HEK293T (cell line): ENCODE data around the gene PRDM16.

ENCODE experiments used
- CTCF ChIA-PET: fragments of 350-600 bp; formaldehyde crosslinking; extraction: SDS; loops from one replicate; lab custom pipeline; 2021; ENCODE audit warnings: antibody characterized with exemption, inconsistent platforms; lab: Yijun Ruan, JAX
- POLR2A ChIA-PET: fragments of 350-600 bp; formaldehyde crosslinking; extraction: SDS; loops from one replicate; lab custom pipeline; 2020; ENCODE audit warnings: antibody characterized with exemption, inconsistent platforms; lab: Yijun Ruan, JAX
- DNase-seq: peaks from one replicate; pipeline ENCODE4 v3.0.0; 2012; ENCODE audit warnings: mixed read lengths; ENCODE audit errors: extremely low spot score
- ARNT ChIP-seq: fragments of 450-650 bp; IDR thresholded peaks from 2 replicates; pipeline ENCODE4 v1.6.1; 2017; ENCODE audit warnings: mild to moderate bottlenecking
- BHLHE40 ChIP-seq: fragments of 450-650 bp; IDR thresholded peaks from 2 replicates; pipeline ENCODE4 v1.6.1; 2016; ENCODE audit warnings: mild to moderate bottlenecking, moderate library complexity, borderline replicate concordance
- CTBP1 ChIP-seq: fragments of 450-650 bp; IDR thresholded peaks from 2 replicates; pipeline ENCODE4 v1.6.1; 2016; ENCODE audit warnings: borderline replicate concordance
- ELF4 ChIP-seq: fragments of 450-650 bp; IDR thresholded peaks from 2 replicates; pipeline ENCODE4 v1.6.1; 2017; ENCODE audit warnings: antibody characterized with exemption
- FOXA1 ChIP-seq: fragments of 450-650 bp; IDR thresholded peaks from 2 replicates; pipeline ENCODE4 v1.6.1; 2016; ENCODE audit warnings: mild to moderate bottlenecking
- FOXK2 ChIP-seq: fragments of 450-650 bp; IDR thresholded peaks from 2 replicates; pipeline ENCODE4 v1.6.1; 2016; ENCODE audit warnings: mild to moderate bottlenecking
- FOXM1 ChIP-seq: fragments of 450-650 bp; IDR thresholded peaks from 2 replicates; pipeline ENCODE4 v1.6.1; 2017; ENCODE audit warnings: mild to moderate bottlenecking, borderline replicate concordance
- HDGF ChIP-seq: fragments of 450-650 bp; IDR thresholded peaks from 2 replicates; pipeline ENCODE4 v1.6.1; 2017; ENCODE audit warnings: antibody characterized with exemption, borderline replicate concordance
- L3MBTL2 ChIP-seq: fragments of 450-650 bp; conservative IDR thresholded peaks from 2 replicates; pipeline ENCODE4 v1.6.1; 2016; ENCODE audit warnings: mild to moderate bottlenecking
- LEF1 ChIP-seq: fragments of 450-650 bp; IDR thresholded peaks from 2 replicates; pipeline ENCODE4 v1.6.1; 2017; ENCODE audit warnings: mild to moderate bottlenecking, borderline replicate concordance
- NFRKB ChIP-seq: fragments of 450-650 bp; IDR thresholded peaks from 2 replicates; pipeline ENCODE4 v1.6.1; 2016; ENCODE audit warnings: mild to moderate bottlenecking, moderate library complexity
- PKNOX1 ChIP-seq: fragments of 450-650 bp; IDR thresholded peaks from 2 replicates; pipeline ENCODE4 v1.6.1; 2016
- SP1 ChIP-seq: fragments of 450-650 bp; IDR thresholded peaks from 2 replicates; pipeline ENCODE4 v1.6.1; 2017
- SUZ12 ChIP-seq: fragments of 450-650 bp; IDR thresholded peaks from 2 replicates; pipeline ENCODE4 v1.6.1; 2016; ENCODE audit warnings: mild to moderate bottlenecking
- TARDBP ChIP-seq: fragments of 450-650 bp; IDR thresholded peaks from 2 replicates; pipeline ENCODE4 v1.6.1; 2016
- ZNF384 ChIP-seq: fragments of 450-650 bp; IDR thresholded peaks from 2 replicates; pipeline ENCODE4 v1.6.1; 2016

Gene PRDM16

GRCh38 chr1:3217979-3218679 is 149.1 kb downstream of the PRDM16 start:
- DNase-seq = no peak
- POLR2A ChIA-PET = no interaction called here
- TF ChIP-seq NFRKB (no peak), L3MBTL2 (no peak), FOXK2 (no peak), SUZ12 (no peak), SP1 (no peak), BHLHE40 (no peak), ELF4 (no peak), TARDBP (no peak), PKNOX1 (no peak), LEF1 (no peak), CTBP1 (no peak), FOXA1 (no peak), HDGF (no peak), ZNF384 (no peak), FOXM1 (no peak), ARNT (no peak)
- CTCF ChIA-PET = no interaction called here

GRCh38 chr1:3219005-3219790 is 150.2 kb downstream of the PRDM16 start:
- no peak for DNase-seq
- TF ChIP-seq ARNT = no peak
- no peak for TF ChIP-seq FOXK2
- TF ChIP-seq SP1 = no peak
- no peak for TF ChIP-seq LEF1
- TF ChIP-seq FOXA1 = no peak
- TF ChIP-seq SUZ12 = no peak
- no peak for TF ChIP-seq HDGF
- no peak for TF ChIP-seq BHLHE40
- no peak for TF ChIP-seq ELF4
- no peak for TF ChIP-seq ZNF384
- TF ChIP-seq TARDBP = no peak
- ChIA-PET POLR2A (no interaction called here), CTCF (no interaction called here)

GRCh38 chr1:3219791-3220467 is 150.9 kb downstream of the PRDM16 start:
- ChIA-PET CTCF (no interaction called here), POLR2A (no interaction called here)
- TF ChIP-seq L3MBTL2 = no peak
- TF ChIP-seq FOXK2 = no peak
- no peak for TF ChIP-seq LEF1
- TF ChIP-seq TARDBP = no peak
- TF ChIP-seq ZNF384 = no peak
- no peak for TF ChIP-seq HDGF
- TF ChIP-seq FOXM1 = no peak
- no peak for DNase-seq

GRCh38 chr1:3221112-3222041 is 152.4 kb downstream of the PRDM16 start:
- no peak for DNase-seq
- ChIA-PET CTCF (no interaction called here), POLR2A (no interaction called here)
- TF ChIP-seq L3MBTL2 (no peak), FOXA1 (no peak), FOXK2 (no peak), ZNF384 (no peak), NFRKB (no peak), BHLHE40 (no peak), ELF4 (no peak), LEF1 (no peak), SUZ12 (no peak), HDGF (no peak), CTBP1 (no peak), ARNT (no peak), PKNOX1 (no peak), FOXM1 (no peak), SP1 (no peak), TARDBP (no peak)

GRCh38 chr1:3222042-3222692 is 153.2 kb downstream of the PRDM16 start:
- TF ChIP-seq PKNOX1 (no peak), NFRKB (no peak), SUZ12 (no peak), ZNF384 (no peak), LEF1 (no peak), SP1 (no peak), BHLHE40 (no peak), L3MBTL2 (no peak), FOXK2 (no peak), FOXA1 (no peak), TARDBP (no peak), FOXM1 (no peak), HDGF (no peak), ARNT (no peak), CTBP1 (no peak), ELF4 (no peak)
- ChIA-PET POLR2A (no interaction called here), CTCF (interaction anchor here (0.6 kb wide), 1 partner anchor 14 kb away, joined by 6 read pairs; no protein-coding TSS in a partner anchor)
- DNase-seq = no peak
